ENCODE data around the gene HARBI1. TPM values are rescaled to one million over a fixed set of nuclear protein-coding genes. Genes with fewer than 3 reads are reported as not detected.

The HARBI1 gene
- total RNA-seq, 1 experiment from 2014 or later = 5.8 TPM

DNA sequence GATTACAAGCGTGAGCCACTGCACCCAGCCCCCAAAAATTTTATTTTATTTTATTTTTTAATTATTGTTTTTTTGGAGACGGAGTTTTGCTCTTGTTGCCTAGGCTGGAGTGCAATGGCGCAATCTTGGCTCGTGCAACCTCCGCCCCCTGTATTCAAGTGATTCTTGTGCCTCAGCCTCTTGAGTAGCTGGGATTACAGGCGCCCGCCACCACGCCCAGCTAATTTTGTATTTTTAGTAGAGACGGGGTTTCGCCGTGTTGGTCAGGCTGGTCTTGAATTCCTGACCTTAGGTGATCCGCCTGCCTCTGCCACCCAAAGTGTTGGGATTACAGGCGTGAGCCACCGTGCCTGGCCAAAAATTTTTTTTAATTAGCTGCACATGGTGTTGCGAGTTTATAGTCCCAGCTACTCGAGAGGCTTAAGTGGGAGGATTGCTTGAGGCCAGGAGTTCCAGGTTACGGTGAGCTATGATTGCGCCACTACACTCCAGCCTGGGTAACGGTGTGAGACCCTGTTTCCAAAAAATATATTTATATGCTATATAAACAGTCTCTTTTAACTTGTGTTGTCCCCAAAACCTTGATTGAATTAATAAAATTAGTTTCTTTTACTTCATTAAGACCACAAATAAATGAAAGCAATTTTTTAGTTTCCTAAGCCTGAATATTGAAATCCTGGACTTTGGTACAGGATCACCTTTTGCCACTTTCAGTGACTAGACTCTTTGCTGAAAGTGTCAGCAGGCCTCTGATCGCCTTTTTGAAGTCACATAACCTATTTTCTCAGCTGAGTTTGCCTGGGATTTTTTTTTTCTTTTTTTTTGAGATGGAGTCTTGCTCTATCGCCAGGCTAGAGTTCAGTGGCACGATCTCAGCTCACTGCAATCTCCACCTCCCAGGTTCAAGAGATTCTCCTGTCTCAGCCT, 16.5 kb upstream of the HARBI1 start:
- DNase-seq (ENCODE audit: low spot score) = no peak

DNA sequence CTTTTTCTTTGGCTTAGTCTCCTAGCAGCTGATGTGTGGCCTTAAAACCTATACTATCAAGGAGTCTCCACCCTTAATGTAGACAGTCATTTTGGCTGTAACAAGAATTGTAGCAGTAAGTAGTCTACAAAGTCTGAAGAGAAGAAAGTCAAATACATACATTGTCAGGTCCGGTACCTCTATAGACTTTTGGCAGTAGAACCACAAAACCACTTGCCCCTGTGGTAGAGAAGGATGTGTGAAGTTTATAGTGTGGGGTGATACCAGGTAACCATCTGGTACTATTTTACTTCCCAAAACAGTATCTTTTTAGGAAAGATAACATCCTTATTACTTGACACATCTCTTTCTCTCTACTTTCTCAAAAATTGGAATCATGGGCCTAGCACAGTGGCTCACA, 15.5 kb upstream of the HARBI1 start:
- no peak for DNase-seq (ENCODE audit: low spot score)

- DNase-seq (ENCODE audit: low spot score) = no peak
Observed at GRCh38 chr11:46631676-46632075, 14.6 kb upstream of the HARBI1 start.

GRCh38 chr11:46630237-46630636, 13.2 kb upstream of the HARBI1 start:
- DNase-seq (ENCODE audit: low spot score) = no peak

GRCh38 chr11:46628961-46629360, 11.9 kb upstream of the HARBI1 start:
- DNase-seq (ENCODE audit: low spot score) = no peak

DNA sequence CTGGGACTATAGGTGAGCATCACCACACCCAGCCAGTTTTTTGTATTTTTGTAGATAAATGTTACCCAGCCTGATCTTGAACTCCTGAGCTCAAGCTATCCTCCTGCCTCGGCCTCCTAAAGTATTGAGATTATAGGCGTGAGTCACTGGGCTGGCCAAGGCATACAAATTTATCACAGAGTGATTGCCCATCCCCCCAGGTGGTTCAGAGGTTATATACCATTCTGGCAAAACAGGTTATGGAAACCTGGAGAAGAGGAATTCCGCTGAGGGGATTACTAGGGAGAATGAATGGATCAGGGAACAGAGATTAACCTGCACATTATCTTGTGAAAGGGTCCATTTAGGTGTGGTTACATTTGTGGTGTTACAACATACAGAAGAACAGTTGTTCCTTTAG, 8.4 kb upstream of the HARBI1 start:
- DNase-seq (ENCODE audit: low spot score) = no peak

DNA sequence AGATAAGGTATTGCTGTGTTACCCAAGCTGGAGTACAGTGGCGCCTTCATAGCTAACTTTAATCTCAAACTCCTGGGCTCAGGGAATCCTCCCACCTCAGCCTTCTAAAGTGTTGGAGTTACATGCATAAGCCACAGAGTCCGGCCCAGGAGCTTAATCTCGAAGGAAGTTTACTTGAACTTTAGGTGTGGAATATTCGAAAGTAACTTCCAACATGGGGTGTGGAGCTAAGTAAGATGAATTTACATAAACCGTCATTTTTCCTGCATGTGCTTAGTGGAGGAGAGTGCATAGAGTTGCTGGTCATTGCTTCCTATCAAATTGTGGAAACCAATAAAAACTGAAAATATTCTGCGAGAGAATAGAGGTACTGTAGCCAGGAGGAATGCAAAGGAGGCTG, 1.8 kb upstream of the HARBI1 start:
- no peak for DNase-seq (ENCODE audit: low spot score)

GRCh38 chr11:46617972-46618314, 916 bp upstream of the HARBI1 start:
- no peak for DNase-seq (ENCODE audit: low spot score)

DNA sequence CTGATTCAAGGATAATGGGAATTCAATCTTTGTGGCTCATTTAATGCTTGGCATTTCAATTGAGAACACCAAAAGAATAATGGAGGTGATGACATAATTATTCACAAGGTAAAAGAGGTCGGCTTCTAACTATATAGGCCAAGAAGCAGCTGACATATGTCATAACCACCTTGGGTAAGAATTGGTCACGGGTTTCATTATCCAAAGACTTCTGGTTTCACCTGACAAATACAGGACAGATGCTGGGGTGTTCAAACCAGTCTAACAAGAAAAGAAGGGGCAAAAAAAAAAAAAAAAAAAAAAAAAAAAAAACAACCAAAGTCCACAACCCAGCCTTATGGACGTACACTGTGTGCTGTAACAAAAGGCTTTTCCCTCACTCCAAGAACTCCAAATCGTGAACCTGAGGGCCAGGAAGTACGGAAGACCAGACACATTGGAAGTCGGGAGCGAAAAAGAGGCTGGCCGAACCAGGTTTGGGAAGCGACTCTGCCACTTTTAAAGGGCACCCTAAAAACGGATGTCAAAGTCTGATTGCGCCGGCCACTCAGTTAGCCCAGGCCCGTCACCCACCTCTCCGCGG, 385 bp downstream of the HARBI1 start:
- no peak for DNase-seq (ENCODE audit: low spot score)

GRCh38 chr11:46615756-46616155, 1.3 kb downstream of the HARBI1 start:
- no peak for DNase-seq (ENCODE audit: low spot score)

DNA sequence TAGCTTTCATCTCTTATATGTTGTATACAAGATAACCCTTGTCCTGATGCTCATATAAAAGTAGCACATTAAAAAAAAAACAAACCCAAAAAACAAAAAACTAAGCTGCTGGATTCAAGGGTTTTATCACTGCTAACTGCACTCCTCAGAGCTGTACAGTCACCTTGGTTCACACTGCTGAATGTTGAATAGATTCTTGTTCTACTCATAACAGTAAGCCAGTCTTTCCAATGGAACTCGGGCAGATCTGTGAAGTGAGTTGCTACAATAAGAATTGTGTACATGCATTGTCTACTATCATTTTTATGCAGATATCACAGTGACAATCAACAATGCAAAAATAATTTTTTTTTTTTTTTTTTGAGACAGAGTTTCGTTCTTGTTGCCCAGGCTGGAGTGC, 4.7 kb downstream of the HARBI1 start:
- DNase-seq (ENCODE audit: low spot score) = no peak

- no peak for DNase-seq (ENCODE audit: low spot score)
Observed at GRCh38 chr11:46611526-46612304, 5.3 kb downstream of the HARBI1 start.

GRCh38 chr11:46609386-46609785, 7.6 kb downstream of the HARBI1 start:
- DNase-seq (ENCODE audit: low spot score) = no peak

- DNase-seq (ENCODE audit: low spot score) = no peak
Observed at GRCh38 chr11:46607516-46607915, 9.5 kb downstream of the HARBI1 start.

DNA sequence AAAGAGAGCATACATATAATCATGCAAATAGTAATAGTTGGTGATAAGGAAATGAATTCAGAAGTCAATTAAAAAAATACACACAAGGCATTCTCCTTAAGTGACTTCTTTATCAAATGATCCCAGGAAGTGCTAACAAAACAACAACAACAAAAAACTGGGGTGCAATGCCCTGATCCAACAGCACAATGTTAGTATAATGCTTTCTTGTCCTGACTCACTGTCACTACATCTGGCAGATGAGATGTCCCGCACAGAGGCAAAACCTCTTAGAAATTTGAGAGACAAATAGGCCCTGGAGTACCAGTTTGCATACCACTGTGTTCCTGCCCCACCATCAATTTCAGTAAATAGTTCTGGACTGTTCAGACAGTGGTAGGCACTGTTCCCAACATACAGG, 12.2 kb downstream of the HARBI1 start:
- DNase-seq (ENCODE audit: low spot score) = no peak

DNA sequence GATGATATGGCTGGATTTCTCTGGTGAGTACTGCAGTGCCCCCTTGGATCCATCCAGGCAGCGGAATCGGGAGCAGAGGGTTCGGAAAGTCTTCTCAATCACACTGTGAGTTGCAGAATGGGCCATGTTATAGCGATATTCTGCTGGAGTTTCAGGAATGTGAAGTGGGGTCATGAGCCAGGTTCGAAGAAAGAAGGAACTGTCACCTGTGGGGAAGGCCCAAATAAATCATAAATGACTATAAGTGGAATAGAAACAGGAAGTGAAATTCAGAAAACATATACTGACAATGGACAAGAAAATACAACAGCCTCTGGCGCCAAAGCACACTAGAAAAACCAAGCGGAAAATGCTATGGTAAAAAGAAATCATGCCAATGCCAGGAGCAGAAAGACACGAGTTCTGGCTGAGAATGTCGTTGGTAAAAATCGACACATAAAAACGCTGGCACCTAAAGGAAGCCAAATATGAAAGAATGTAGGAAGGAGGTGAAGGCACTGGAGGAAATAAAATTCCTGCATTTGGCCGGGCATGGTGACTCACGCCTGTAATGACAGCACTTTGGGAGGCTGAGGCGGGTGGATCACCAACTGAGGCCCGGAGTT, 13.2 kb downstream of the HARBI1 start:
- DNase-seq (ENCODE audit: low spot score) = no peak

- DNase-seq (ENCODE audit: low spot score) = no peak
Observed at GRCh38 chr11:46601129-46601528, 15.9 kb downstream of the HARBI1 start.

DNA sequence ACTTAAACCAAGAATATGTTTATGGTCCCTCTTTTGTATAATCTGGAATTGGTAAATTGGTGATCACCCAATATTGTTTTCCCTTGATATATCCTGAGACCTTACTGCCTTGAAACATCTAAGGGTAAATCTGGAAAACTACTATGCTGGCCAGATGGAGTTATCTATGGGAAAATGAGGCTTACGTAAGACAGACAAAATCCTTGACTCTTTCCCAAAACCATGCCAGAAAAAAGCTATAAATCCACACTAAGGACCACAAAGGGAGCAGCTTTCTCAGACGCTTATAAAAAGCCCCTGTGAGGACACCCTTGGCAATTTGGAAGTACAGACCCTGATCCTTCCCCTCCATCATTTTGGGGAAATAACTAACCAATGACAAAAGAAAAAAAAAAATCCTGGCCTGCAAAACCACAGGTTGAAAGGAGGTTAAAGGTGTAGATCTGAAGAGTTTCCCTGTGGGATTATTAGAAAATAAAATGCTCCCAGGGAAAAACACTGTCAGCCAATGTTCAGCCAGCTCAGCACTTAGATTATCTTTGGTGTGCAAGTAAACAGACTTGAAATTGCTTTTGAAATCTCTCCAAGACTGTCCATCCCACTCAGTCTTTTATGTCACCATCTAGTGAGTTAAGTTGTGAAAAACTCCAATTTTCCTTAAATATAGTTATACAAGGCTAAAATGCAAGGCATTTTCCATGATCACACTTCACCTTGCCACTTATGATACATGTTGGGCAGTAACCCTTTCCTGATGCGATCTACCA, 16.6 kb downstream of the HARBI1 start:
- no peak for DNase-seq (ENCODE audit: low spot score)

- DNase-seq (ENCODE audit: low spot score) = no peak
Observed at GRCh38 chr11:46599340-46600193, 17.5 kb downstream of the HARBI1 start.

GRCh38 chr11:46597609-46598219, 19.3 kb downstream of the HARBI1 start:
- DNase-seq (ENCODE audit: low spot score) = peak; percentile 58
